Gastrocnemius medialis (tissue), 4 donors: Measurements from ENCODE around the gene SLC35B4. TPM values are rescaled to one million over a fixed set of nuclear protein-coding genes. Genes with fewer than 3 reads are reported as not detected.

Experiments used
- ATAC-seq, 2 donors: fragments of 150-250 bp; one replicate each; pipeline ENCODE4 v1.9.1; 2016
- DNase-seq, 2 donors: peaks; one replicate each; pipeline ENCODE4 v3.0.0-alpha.2; 2019
- H3K27ac ChIP-seq, 4 donors: fragments of 200-600 bp; sonication (generic); 1 replicate in 1 of 4; 2 replicates in 3 of 4; pipeline ENCODE4 v1.5.1; 2016 to 2018; ENCODE audit warnings: mild to moderate bottlenecking in 2 of 4, moderate library complexity in 1 of 4
- H3K27me3 ChIP-seq, 3 donors: fragments of 200-600 bp; sonication (generic) in 2 of 3; 1 replicate in 1 of 3; 2 replicates in 2 of 3; pipeline versions ENCODE4 v1.5.1 to v1.6.0; 2016 to 2019; ENCODE audit warnings: mild to moderate bottlenecking in 1 of 3, moderate library complexity in 1 of 3
- H3K36me3 ChIP-seq, 2 donors: fragments of 200-600 bp; sonication (generic) in 1 of 2; one replicate each; pipeline ENCODE4 v1.5.1; 2017 to 2018
- H3K4me1 ChIP-seq, 2 donors: fragments of 200-600 bp; sonication (generic) in 1 of 2; one replicate each; pipeline ENCODE4 v1.5.1; 2016 to 2017; ENCODE audit warnings: mild to moderate bottlenecking in 2 of 2
- H3K4me3 ChIP-seq, 4 donors: fragments of 200-600 bp; sonication (generic) in 3 of 4; 1 replicate in 1 of 4; 2 replicates in 3 of 4; pipeline ENCODE4 v1.5.1; 2016 to 2019; ENCODE audit warnings: mild to moderate bottlenecking in 2 of 4
- H3K9me3 ChIP-seq, 3 donors: fragments of 200-600 bp; sonication (generic) in 2 of 3; 1 replicate in 1 of 3; 2 replicates in 2 of 3; pipeline ENCODE4 v1.5.1; 2016 to 2019
- CTCF ChIP-seq, 5 experiments: fragments of 450-650 bp in 3 of 5; fragments of 200-600 bp in 2 of 5; sonication (generic) in 2 of 5; IDR thresholded peaks in 4 of 5; conservative IDR thresholded peaks in 1 of 5; 1 replicate in 4 of 5; 2 replicates in 1 of 5; pipeline ENCODE4 v1.5.1; 2016 to 2019; ENCODE audit warnings: antibody characterized with exemption in 5 of 5, mild to moderate bottlenecking in 3 of 5, moderate library complexity in 3 of 5
- POLR2A ChIP-seq, 2 donors: fragments of 450-650 bp; IDR thresholded peaks; one replicate each; pipeline ENCODE4 v1.6.1; 2017; ENCODE audit warnings: antibody characterized with exemption in 2 of 2, mild to moderate bottlenecking in 2 of 2, moderate library complexity in 2 of 2
- in situ Hi-C, 4 donors: fragments of 200-750 bp; cut with MboI; loops; one replicate each; pipeline versions ENCODE4 v1.15.0 to v1.8.0; 2017; ENCODE audit warnings: low sequenced_read_pairs in 4 of 4
- intact Hi-C: fragments of 100-400 bp; cut with DNase I; formaldehyde crosslinking; loops from one replicate; pipeline ENCODE4 v1.15.1; 2023; ENCODE audit warnings: low total_unique reads
- total RNA-seq, 4 donors: library from RNA; depleted of rRNA; stranded (reverse); fragments of >200 nt; gene quantifications; one replicate each; pipeline versions ENCODE4 v1.1.0 to v1.2.3, GENCODE V29; 2016

The SLC35B4 gene
- total RNA-seq, 4 donors from 2014 or later: 1.7 to 5.0 (median 2.3) TPM

DNA sequence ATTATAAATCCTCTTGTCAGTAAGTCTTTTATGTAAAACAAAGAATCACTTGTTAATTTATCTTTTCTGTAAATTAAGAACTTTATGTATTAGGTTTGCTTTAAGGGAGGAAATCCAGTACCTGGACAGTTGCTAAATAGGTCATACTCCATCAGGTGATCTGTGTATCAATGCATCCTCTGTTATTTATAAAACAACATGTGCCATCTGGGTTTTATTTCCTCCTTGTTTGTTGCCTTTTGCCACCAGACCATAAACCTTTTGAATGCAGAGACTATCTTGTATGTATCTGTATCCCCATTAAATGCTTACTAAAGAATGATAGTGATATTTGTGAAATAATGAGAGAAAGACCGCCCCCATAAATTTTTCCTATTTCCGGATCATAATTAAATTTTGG is 70.0 kb downstream of the SLC35B4 start:
- peak in 1 of 2 donors; percentile 96 for ATAC-seq
- Histone ChIP-seq H3K27me3 (no peaks in the 10 kb centered on the region), H3K9me3 (no peaks in the 10 kb centered on the region), H3K36me3 (no peaks in the 10 kb centered on the region), H3K27ac (peak overlapping the region in 2 of 4 donors; percentile 58 to 72), H3K4me3 (peak overlapping the region in 1 of 4 donors; percentile 2), H3K4me1 (peaks cover 12 to 15% of the 10 kb centered on the region in 2 donors)
- in situ Hi-C loops (no loop called here), intact Hi-C loops (no loop called here)
- DNase-seq: no peak
- TF ChIP-seq POLR2A (IDR thresholded peaks at IDR 0.05) (no peak), CTCF (IDR thresholded peaks at IDR 0.05 in 4 of 5, conservative IDR thresholded peaks at IDR 0.05 in 1 of 5) (no peak)

GRCh38 chr7:134246347-134246746 is 70.4 kb downstream of the SLC35B4 start:
- Histone ChIP-seq H3K27ac (peak overlapping the region in 2 of 4 donors; percentile 58 to 72), H3K4me3 (peak overlapping the region in 1 of 4 donors; percentile 2), H3K36me3 (no peaks in the 10 kb centered on the region), H3K27me3 (no peaks in the 10 kb centered on the region), H3K9me3 (no peaks in the 10 kb centered on the region), H3K4me1 (peaks cover 12 to 15% of the 10 kb centered on the region in 2 donors)
- intact Hi-C loops: no loop called here
- no peak for DNase-seq
- in situ Hi-C loops: no loop called here
- no peak for ATAC-seq
- TF ChIP-seq CTCF (IDR thresholded peaks at IDR 0.05 in 4 of 5, conservative IDR thresholded peaks at IDR 0.05 in 1 of 5) (no peak), POLR2A (IDR thresholded peaks at IDR 0.05) (no peak)

DNA sequence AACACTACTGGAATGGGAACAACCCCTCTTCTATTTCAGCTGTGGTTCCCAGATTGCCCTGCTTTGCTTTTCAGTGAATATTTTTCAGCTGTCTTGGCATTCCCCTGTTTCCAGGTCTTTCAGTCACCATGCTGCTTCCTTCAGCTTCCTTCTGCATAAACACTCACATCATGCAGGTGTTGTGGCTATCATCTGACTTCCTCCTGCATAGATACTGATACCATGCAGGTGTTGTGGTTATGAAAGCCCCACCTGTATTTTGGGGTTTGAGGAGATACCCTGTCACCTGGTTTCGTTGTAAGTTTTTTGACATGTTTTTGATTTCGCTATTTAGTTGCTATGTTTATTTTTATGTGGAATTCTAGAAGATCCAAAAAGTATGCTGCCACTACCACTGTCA is 71.5 kb downstream of the SLC35B4 start:
- intact Hi-C loops: no loop called here

More for the DNA sequence above, 71.5 kb downstream of the SLC35B4 start:
- H3K36me3 ChIP-seq: no peaks in the 10 kb centered on the region
- H3K27ac ChIP-seq: no peak overlapping the region
- no peak for DNase-seq
- H3K4me1 ChIP-seq: peaks cover 12 to 15% of the 10 kb centered on the region in 2 donors
- ATAC-seq: no peak
- TF ChIP-seq CTCF (IDR thresholded peaks at IDR 0.05 in 4 of 5, conservative IDR thresholded peaks at IDR 0.05 in 1 of 5) (no peak), POLR2A (IDR thresholded peaks at IDR 0.05) (no peak)
- no peaks in the 10 kb centered on the region for H3K9me3 ChIP-seq
- no peak overlapping the region for H3K4me3 ChIP-seq
- no peaks in the 10 kb centered on the region for H3K27me3 ChIP-seq
- in situ Hi-C loops: no loop called here

Other genes with a start within 250 kb of the SLC35B4 start
- under 1 TPM in 1 of 4 donors, not detected in 3; 0.10 TPM for gene LRGUK, start 189.6 kb downstream of the SLC35B4 start, total RNA-seq
- 100 to 1,000 TPM in 1 of 4 donors, 10 to 100 TPM in 3; 87.3 to 119 (median 95.6) TPM for gene AKR1B1, start 142.2 kb upstream of the SLC35B4 start, total RNA-seq
- gene AKR1B10, start 210.6 kb upstream of the SLC35B4 start, total RNA-seq: 1 to 10 TPM; 3.7 to 9.6 (median 6.2) TPM
- gene AKR1B15, start 232.2 kb upstream of the SLC35B4 start, total RNA-seq: 10 to 100 TPM in 2 of 4 donors, 1 to 10 TPM in 2; 1.9 to 77.5 (median 10.3) TPM